ENCODE results near the gene RBM38. TPM values are rescaled to one million over a fixed set of nuclear protein-coding genes. Genes with fewer than 3 reads are reported as not detected.

The RBM38 gene
- total RNA-seq, 1 experiment from 2014 or later, result 39.9 TPM

DNA sequence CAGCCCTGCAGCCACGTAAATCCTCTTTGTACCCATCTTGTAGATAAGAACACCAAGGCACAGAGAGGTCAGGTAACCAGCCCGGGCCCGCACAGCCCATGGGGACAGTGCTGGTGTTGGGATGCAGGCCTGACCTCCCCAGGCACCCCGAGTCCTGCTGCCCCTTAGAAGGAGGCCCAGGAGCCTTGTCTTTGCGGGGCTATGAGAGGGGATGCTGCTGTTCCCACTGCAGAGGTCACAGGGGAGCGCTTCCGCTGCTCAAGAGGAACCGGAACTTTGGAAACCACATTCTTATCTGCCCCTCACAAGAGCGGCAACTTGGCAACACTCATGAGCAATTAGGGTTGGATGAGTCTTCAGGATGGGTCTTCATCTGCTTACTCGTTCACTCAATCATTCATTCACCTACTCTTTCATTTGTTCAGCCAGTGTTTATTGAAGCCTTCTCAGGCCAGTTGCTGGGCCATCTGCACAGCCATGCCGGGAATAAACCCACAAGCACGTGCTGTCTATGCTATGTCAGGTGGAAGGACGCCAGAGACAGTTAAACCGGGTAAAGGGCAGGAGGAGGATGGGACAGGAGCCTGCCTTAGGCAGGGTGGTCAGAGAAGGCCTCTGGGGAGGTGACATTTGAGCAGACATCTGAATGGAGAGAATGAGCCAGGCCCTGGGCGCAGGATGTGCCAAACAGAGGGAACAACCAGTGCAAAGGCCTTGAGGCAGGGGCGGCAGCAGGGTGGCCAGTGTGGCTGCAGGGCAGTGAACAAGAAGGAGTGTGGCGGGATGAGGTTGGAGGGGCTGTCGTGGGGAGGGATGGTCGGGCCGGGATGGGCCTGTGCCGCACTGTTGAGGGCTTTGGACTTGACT, 60.8 kb downstream of the RBM38 start:
- DNase-seq (ENCODE audit: low read depth, low spot score) (no peak), ATAC-seq (no peak)
- ChIA-PET POLR2A (no interaction called here), CTCF (no interaction called here)
- Histone ChIP-seq H3K36me3 (ENCODE audit: control insufficient read depth, insufficient read depth, low read length) (no peaks in the 10 kb centered on the region), H3K9me3 (ENCODE audit: control insufficient read depth, insufficient read depth, low read depth, low read length) (no peaks in the 10 kb centered on the region), H3K27ac (ENCODE audit: low read length) (no peak overlapping the region), H3K27me3 (ENCODE audit: control insufficient read depth, insufficient read depth, low read length) (no peaks in the 10 kb centered on the region), H3K4me1 (ENCODE audit: control insufficient read depth, insufficient read depth, low read length) (peaks cover 5% of the 10 kb centered on the region; the same call in 1 of the 2 replicates), H3K4me3 (ENCODE audit: low read depth in 2 of 2, low read length in 2 of 2) (no peak overlapping the region)
- intact Hi-C loops (cut with micrococcal nuclease; ENCODE audit: unreplicated experiment) (no loop called here), in situ Hi-C loops (cut with HindIII; ENCODE audit: low pct_unique_long_range_greater_than_20kb, low sequenced_read_pairs) (no loop called here)
- BruUV-seq (replicated peaks), result no TSS peak
- TF ChIP-seq, protein P1, sequence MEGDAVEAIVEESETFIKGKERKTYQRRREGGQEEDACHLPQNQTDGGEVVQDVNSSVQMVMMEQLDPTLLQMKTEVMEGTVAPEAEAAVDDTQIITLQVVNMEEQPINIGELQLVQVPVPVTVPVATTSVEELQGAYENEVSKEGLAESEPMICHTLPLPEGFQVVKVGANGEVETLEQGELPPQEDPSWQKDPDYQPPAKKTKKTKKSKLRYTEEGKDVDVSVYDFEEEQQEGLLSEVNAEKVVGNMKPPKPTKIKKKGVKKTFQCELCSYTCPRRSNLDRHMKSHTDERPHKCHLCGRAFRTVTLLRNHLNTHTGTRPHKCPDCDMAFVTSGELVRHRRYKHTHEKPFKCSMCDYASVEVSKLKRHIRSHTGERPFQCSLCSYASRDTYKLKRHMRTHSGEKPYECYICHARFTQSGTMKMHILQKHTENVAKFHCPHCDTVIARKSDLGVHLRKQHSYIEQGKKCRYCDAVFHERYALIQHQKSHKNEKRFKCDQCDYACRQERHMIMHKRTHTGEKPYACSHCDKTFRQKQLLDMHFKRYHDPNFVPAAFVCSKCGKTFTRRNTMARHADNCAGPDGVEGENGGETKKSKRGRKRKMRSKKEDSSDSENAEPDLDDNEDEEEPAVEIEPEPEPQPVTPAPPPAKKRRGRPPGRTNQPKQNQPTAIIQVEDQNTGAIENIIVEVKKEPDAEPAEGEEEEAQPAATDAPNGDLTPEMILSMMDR (IDR thresholded peaks at IDR 0.05), result no peak
- TF ChIP-seq SIN3A (IDR thresholded peaks at IDR 0.05; ENCODE audit: borderline replicate concordance, insufficient read depth, low read depth, low read length) (no peak), TCF7L2 (IDR thresholded peaks at IDR 0.05; ENCODE audit: low read depth, low read length) (no peak), POLR2AphosphoS5 (IDR thresholded peaks at IDR 0.05; ENCODE audit: low read depth, low read length) (no peak)
- TF ChIP-seq, protein P2, sequence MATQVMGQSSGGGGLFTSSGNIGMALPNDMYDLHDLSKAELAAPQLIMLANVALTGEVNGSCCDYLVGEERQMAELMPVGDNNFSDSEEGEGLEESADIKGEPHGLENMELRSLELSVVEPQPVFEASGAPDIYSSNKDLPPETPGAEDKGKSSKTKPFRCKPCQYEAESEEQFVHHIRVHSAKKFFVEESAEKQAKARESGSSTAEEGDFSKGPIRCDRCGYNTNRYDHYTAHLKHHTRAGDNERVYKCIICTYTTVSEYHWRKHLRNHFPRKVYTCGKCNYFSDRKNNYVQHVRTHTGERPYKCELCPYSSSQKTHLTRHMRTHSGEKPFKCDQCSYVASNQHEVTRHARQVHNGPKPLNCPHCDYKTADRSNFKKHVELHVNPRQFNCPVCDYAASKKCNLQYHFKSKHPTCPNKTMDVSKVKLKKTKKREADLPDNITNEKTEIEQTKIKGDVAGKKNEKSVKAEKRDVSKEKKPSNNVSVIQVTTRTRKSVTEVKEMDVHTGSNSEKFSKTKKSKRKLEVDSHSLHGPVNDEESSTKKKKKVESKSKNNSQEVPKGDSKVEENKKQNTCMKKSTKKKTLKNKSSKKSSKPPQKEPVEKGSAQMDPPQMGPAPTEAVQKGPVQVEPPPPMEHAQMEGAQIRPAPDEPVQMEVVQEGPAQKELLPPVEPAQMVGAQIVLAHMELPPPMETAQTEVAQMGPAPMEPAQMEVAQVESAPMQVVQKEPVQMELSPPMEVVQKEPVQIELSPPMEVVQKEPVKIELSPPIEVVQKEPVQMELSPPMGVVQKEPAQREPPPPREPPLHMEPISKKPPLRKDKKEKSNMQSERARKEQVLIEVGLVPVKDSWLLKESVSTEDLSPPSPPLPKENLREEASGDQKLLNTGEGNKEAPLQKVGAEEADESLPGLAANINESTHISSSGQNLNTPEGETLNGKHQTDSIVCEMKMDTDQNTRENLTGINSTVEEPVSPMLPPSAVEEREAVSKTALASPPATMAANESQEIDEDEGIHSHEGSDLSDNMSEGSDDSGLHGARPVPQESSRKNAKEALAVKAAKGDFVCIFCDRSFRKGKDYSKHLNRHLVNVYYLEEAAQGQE (IDR thresholded peaks at IDR 0.05; ENCODE audit: insufficient read depth in 1 of 2, low read depth in 2 of 2, low read length in 1 of 2), result no peak

DNA sequence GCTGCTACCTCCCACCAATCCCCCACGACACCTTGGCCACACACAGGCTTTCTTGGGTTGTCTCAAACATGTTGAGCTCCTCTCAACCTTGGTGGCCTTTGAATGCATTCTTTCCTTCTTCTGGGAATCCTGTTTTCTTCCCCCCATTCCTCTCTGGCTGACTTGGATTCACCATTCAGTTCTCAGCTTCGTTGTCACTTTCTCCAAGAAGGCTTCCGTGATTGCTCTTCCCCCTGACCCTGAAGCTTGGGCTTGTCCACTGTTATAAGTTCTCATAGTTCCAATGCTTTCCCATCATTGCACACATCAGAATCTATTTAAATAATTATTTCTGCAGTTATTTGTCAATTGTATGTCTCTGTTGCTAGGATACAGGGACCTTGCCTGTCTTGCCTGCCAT, 64.2 kb downstream of the RBM38 start:
- TF ChIP-seq POLR2AphosphoS5 (IDR thresholded peaks at IDR 0.05; ENCODE audit: low read depth, low read length) (no peak), TCF7L2 (IDR thresholded peaks at IDR 0.05; ENCODE audit: low read depth, low read length) (no peak), SIN3A (IDR thresholded peaks at IDR 0.05; ENCODE audit: borderline replicate concordance, insufficient read depth, low read depth, low read length) (no peak)
- TF ChIP-seq, protein P2 (IDR thresholded peaks at IDR 0.05; ENCODE audit: insufficient read depth in 1 of 2, low read depth in 2 of 2, low read length in 1 of 2), result no peak
- TF ChIP-seq, protein P1 (IDR thresholded peaks at IDR 0.05), result no peak
- ATAC-seq (no peak), DNase-seq (ENCODE audit: low read depth, low spot score) (no peak)
- no peaks in the 10 kb centered on the region for H3K36me3 ChIP-seq (ENCODE audit: control insufficient read depth, insufficient read depth, low read length)
- POLR2A ChIA-PET, result interaction anchor here (0.8 kb wide), 1 partner anchor 23 kb away, joined by 3 read pairs; no protein-coding TSS in a partner anchor
- CTCF ChIA-PET, result no interaction called here
- H3K9me3 ChIP-seq (ENCODE audit: control insufficient read depth, insufficient read depth, low read depth, low read length), result no peaks in the 10 kb centered on the region
- H3K4me1 ChIP-seq (ENCODE audit: control insufficient read depth, insufficient read depth, low read length), result no peaks in the 10 kb centered on the region
- no peak overlapping the region for H3K4me3 ChIP-seq (ENCODE audit: low read depth in 2 of 2, low read length in 2 of 2)
- in situ Hi-C loops (cut with HindIII; ENCODE audit: low pct_unique_long_range_greater_than_20kb, low sequenced_read_pairs) (no loop called here), intact Hi-C loops (cut with micrococcal nuclease; ENCODE audit: unreplicated experiment) (no loop called here)
- BruUV-seq (replicated peaks), result no TSS peak
- H3K27me3 ChIP-seq (ENCODE audit: control insufficient read depth, insufficient read depth, low read length), result no peaks in the 10 kb centered on the region
- no peak overlapping the region for H3K27ac ChIP-seq (ENCODE audit: low read length)

All from Panc1 (cell line).